IPS-18a (cell line): ENCODE results near the gene CCL19.

ENCODE experiments used
- H3K27ac ChIP-seq: one replicate; pipeline ENCODE4 v1.5.1; 2013; ENCODE audit warnings: low read length
- H3K27me3 ChIP-seq: one replicate; pipeline ENCODE4 v1.6.1; 2013; ENCODE audit warnings: mild to moderate bottlenecking, low read length; ENCODE audit not compliant: control insufficient read depth, insufficient read depth
- H3K36me3 ChIP-seq: one replicate; pipeline ENCODE4 v1.6.1; 2013; ENCODE audit warnings: low read depth, low read length; ENCODE audit not compliant: control insufficient read depth
- H3K4me1 ChIP-seq: one replicate; pipeline ENCODE4 v1.6.1; 2013; ENCODE audit warnings: low read depth, low read length; ENCODE audit not compliant: control insufficient read depth
- H3K4me3 ChIP-seq: one replicate; pipeline ENCODE4 v1.5.1; 2013; ENCODE audit warnings: low read length
- H3K9ac ChIP-seq: one replicate; pipeline ENCODE4 v1.6.1; 2013; ENCODE audit warnings: mild to moderate bottlenecking, low read length, moderate library complexity
- H3K9me3 ChIP-seq: one replicate; pipeline ENCODE4 v1.6.1; 2013; ENCODE audit warnings: low read depth, low read length; ENCODE audit not compliant: control insufficient read depth

Gene CCL19

DNA sequence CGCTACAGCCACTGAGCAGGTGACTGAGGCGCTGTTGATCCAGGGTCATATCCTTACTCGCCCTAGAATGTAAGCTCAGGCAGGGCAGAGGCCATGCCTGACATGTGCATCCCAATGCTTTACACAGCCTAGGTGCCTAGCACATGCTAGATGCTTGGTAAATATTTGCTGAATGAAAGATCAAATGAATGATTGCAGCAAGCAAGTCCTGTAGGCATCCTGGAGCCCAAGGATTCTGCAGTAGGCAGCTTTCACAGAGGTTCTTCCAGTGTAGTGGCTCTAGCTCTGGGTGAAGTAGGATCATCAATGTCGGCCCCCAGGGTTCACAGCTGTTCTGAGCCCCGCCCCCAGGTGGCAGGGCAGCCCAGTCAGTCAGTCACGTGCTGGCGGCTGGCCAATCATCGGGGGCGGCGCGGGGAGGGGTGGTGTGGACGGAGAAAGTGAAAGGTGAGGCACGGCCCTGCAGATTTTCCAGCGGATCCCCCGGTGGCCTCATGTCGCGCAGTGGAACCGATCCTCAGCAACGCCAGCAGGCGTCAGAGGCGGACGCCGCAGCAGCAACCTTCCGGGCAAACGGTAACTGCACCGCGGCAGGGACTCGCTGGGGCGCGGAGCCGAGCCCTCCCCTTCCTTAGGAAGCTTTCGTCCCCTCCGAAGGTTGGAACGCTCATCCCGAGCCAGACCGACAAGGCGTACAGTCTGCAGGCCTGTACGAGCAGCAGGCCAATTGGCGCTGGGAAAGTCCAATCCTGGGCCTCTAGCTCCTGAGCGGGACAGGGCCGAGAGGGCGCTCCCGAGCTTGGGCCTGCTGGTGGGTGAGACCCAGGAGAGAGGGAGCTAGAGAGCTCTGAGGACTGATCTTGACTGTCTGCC is 44.6 kb downstream of the CCL19 start, which contains the start of gene GALT:
GALT (plus strand) TSS at position 465 of the 873 bp plus-strand sequence; CDS start at position 495, 30 bp downstream.
- Histone ChIP-seq H3K9me3 (no peaks in the 10 kb centered on the region), H3K27ac (peak within 1 kb of the TSS; percentile 4), H3K4me3 (peak within 1 kb of the TSS; percentile 79), H3K9ac (peak within 1 kb of the TSS; percentile 73), H3K36me3 (peaks cover 16% of the 10 kb centered on the region), H3K4me1 (peaks cover 11% of the 10 kb centered on the region), H3K27me3 (no peaks in the 10 kb centered on the region)

DNA sequence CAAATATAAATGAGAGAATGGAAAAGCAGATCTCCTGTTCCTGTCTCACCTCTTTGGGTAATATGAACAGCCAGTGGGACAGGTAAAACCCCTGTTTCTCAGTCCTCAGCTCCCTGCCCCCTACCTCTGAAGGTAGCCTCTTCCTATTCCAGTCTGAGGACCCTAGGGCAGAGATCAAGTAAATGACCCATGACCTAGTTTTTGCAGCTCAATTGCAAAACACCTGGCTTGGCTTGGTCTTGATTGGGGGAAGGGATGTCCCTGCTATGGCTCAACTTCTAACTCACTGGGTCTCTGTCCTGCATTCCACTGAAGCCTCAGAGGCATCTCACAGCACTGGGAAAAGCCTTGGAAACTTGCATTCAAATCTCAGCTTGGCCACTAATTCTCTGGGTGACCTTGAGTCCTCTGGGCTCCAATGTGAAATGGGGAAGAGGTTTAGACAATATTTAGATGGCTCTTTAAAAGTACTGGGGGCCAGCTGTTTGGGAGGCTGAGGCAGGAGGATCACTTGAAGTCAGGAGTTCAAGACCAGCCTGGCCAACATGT is 46.2 kb downstream of the CCL19 start:
- no peaks in the 10 kb centered on the region for H3K27me3 ChIP-seq
- H3K4me1 ChIP-seq = peaks cover 10% of the 10 kb centered on the region
- no peaks in the 10 kb centered on the region for H3K9me3 ChIP-seq
- peaks cover 16% of the 10 kb centered on the region for H3K36me3 ChIP-seq
- no peak overlapping the region for H3K9ac ChIP-seq
- no peak overlapping the region for H3K4me3 ChIP-seq
- no peak overlapping the region for H3K27ac ChIP-seq

DNA sequence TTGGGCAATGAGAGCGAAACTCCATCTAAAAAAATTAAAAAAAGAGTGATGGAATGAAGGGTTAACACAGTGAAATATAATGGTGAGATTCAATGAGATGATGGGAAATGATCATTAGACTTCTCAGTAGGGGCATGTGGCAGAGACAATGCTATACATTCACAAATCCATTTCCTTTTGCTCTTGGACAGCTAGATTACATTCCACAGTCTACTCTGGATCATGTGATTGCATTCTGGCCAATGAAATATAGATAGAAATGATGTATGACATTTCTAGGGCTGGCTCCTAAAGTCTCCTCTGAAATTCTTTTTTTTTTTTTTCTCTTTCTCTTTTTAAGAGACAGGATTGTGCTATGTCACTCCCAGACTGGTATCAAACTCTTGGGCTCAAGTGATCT is 48.4 kb downstream of the CCL19 start:
- Histone ChIP-seq H3K4me1 (peaks cover 15% of the 10 kb centered on the region), H3K27ac (no peak overlapping the region), H3K4me3 (no peak overlapping the region), H3K36me3 (no peaks in the 10 kb centered on the region), H3K27me3 (no peaks in the 10 kb centered on the region), H3K9me3 (no peaks in the 10 kb centered on the region), H3K9ac (no peak overlapping the region)
